IMR-90 (cell line): ENCODE measurements around the gene BNIP2. TPM values are rescaled to one million over a fixed set of nuclear protein-coding genes. Genes with fewer than 3 reads are reported as not detected.

Experiments used
- ATAC-seq: fragments of 200-7000 bp; cut with Tn5 transposase; 2 replicates; pipeline ENCODE4 v1.9.1; 2020; ENCODE audit warnings: low read depth, mild to moderate bottlenecking, moderate library complexity
- BruUV-seq: library from RNA; stranded (reverse); fragments of 400-500 nt; replicated peaks from 2 replicates; lab custom pipeline; 2021; lab: Mats Ljungman, UMichigan
- CTCF ChIA-PET: fragments of 300-600 bp; formaldehyde crosslinking; extraction: SDS; loops from one replicate; lab custom pipeline; 2021; ENCODE audit warnings: antibody characterized with exemption; lab: Yijun Ruan, JAX
- POLR2A ChIA-PET: fragments of 300-600 bp; sonication (Branson Sonifier 250); formaldehyde crosslinking; loops from one replicate; lab custom pipeline; 2022; ENCODE audit warnings: antibody characterized with exemption; ENCODE audit not compliant: unreplicated experiment; lab: Charles Lee
- DNase-seq: peaks from one replicate; pipeline ENCODE4 v3.0.0; 2013
- H2AFZ ChIP-seq: replicated peaks from 2 replicates; pipeline ENCODE3; 2013; ENCODE audit warnings: low read length, mild to moderate bottlenecking; ENCODE audit not compliant: poor library complexity
- H2AK5ac ChIP-seq: 2 replicates; pipeline ENCODE4 v1.6.1; 2013; ENCODE audit warnings: low read depth, low read length, inconsistent platforms
- H2AK9ac ChIP-seq: replicated peaks from 2 replicates; pipeline ENCODE3; 2013; ENCODE audit warnings: mild to moderate bottlenecking, low read depth, low read length, moderate library complexity; ENCODE audit not compliant: poor library complexity
- H2BK120ac ChIP-seq: 2 replicates; pipeline ENCODE4 v1.6.1; 2013; ENCODE audit warnings: low read depth, low read length, inconsistent platforms
- H2BK15ac ChIP-seq: 3 replicates; pipeline ENCODE4 v1.6.1; 2013; ENCODE audit warnings: low read depth, low read length, inconsistent platforms
- H2BK20ac ChIP-seq: 2 replicates; pipeline ENCODE4 v1.6.1; 2013; ENCODE audit warnings: low read depth, mild to moderate bottlenecking, inconsistent platforms, low read length, moderate library complexity
- H2BK5ac ChIP-seq: 2 replicates; pipeline ENCODE4 v1.6.1; 2013; ENCODE audit warnings: mild to moderate bottlenecking, low read depth, low read length, inconsistent platforms; ENCODE audit not compliant: poor library complexity, severe bottlenecking
- H3K14ac ChIP-seq: replicated peaks from 2 replicates; pipeline ENCODE4 v1.6.1; 2013; ENCODE audit warnings: low read depth, low read length, inconsistent platforms
- H3K18ac ChIP-seq: 2 replicates; pipeline ENCODE4 v1.6.1; 2013; ENCODE audit warnings: low read depth, low read length, control low read depth
- H3K23ac ChIP-seq: 2 replicates; pipeline ENCODE4 v1.6.1; 2013; ENCODE audit warnings: low read depth, low read length, inconsistent platforms
- H3K27ac ChIP-seq: 2 replicates; pipeline ENCODE4 v1.5.1; 2013; ENCODE audit warnings: mild to moderate bottlenecking, control low read depth, low read length; ENCODE audit not compliant: insufficient read depth
- H3K27me3 ChIP-seq: 2 replicates; pipeline ENCODE4 v1.6.1; 2013; ENCODE audit warnings: low read length; ENCODE audit not compliant: control insufficient read depth, insufficient read depth
- H3K36me3 ChIP-seq: 2 replicates; pipeline ENCODE4 v1.6.1; 2013; ENCODE audit warnings: low read length, mixed read lengths; ENCODE audit not compliant: control insufficient read depth, insufficient read depth
- H3K4ac ChIP-seq: 2 replicates; pipeline ENCODE4 v1.6.1; 2013; ENCODE audit warnings: low read depth, low read length, inconsistent platforms
- H3K4me1 ChIP-seq: 2 replicates; pipeline ENCODE4 v1.6.1; 2013; ENCODE audit warnings: low read length, mixed read lengths; ENCODE audit not compliant: control insufficient read depth, insufficient read depth
- H3K4me2 ChIP-seq: 2 replicates; pipeline ENCODE4 v1.6.1; 2013; ENCODE audit warnings: low read depth, mild to moderate bottlenecking, control low read depth, low read length, moderate library complexity
- H3K4me3 ChIP-seq: 2 replicates; pipeline ENCODE4 v1.5.1; 2013; ENCODE audit warnings: low read depth, mild to moderate bottlenecking, control low read depth, low read length, moderate library complexity; ENCODE audit not compliant: insufficient read depth
- H3K56ac ChIP-seq: 2 replicates; pipeline ENCODE4 v1.6.1; 2013; ENCODE audit warnings: low read length, inconsistent platforms; ENCODE audit not compliant: insufficient read depth; ENCODE audit errors: extremely low read depth
- H3K79me1 ChIP-seq, 2 experiments: 2 replicates each; pipeline ENCODE4 v1.6.1; 2013; ENCODE audit warnings: low read length in 2 of 2, inconsistent platforms in 1 of 2, low read depth in 1 of 2
- H3K9ac ChIP-seq: 2 replicates; pipeline ENCODE4 v1.6.1; 2013; ENCODE audit warnings: low read depth, low read length, control low read depth
- H3K9me1 ChIP-seq: 2 replicates; pipeline ENCODE4 v1.6.1; 2013; ENCODE audit warnings: low read length, inconsistent platforms; ENCODE audit not compliant: insufficient read depth
- H3K9me3 ChIP-seq: 2 replicates; pipeline ENCODE4 v1.6.1; 2013; ENCODE audit warnings: low read length; ENCODE audit not compliant: control insufficient read depth, insufficient read depth
- H4K20me1 ChIP-seq: 2 replicates; pipeline ENCODE4 v1.6.1; 2013; ENCODE audit warnings: low read length, inconsistent platforms; ENCODE audit not compliant: insufficient read depth
- H4K5ac ChIP-seq: 2 replicates; pipeline ENCODE4 v1.6.1; 2013; ENCODE audit warnings: mild to moderate bottlenecking, low read depth, low read length, control low read depth
- H4K8ac ChIP-seq, 2 experiments: 2 replicates each; pipeline ENCODE4 v1.6.1; 2013; ENCODE audit warnings: low read depth in 2 of 2, low read length in 2 of 2, control low read depth in 1 of 2, inconsistent platforms in 1 of 2
- H4K91ac ChIP-seq: 2 replicates; pipeline ENCODE4 v1.6.1; 2013; ENCODE audit warnings: low read depth, low read length, inconsistent platforms; ENCODE audit not compliant: insufficient read depth
- ELK1 ChIP-seq: fragments of 150-350 bp; IDR thresholded peaks from 2 replicates; pipeline ENCODE4 v1.6.1; 2016; ENCODE audit warnings: low read depth, mild to moderate bottlenecking, low read length, moderate library complexity, borderline replicate concordance
- WGBS, 2 experiments: methylation state at CpG; one replicate each; pipeline versions ENCODE4 v1.1.5 to v1.1.7; 2013; ENCODE audit warnings: missing lambda C conversion rate in 2 of 2; ENCODE audit not compliant: insufficient read length in 1 of 2; ENCODE audit errors: extremely low coverage in 2 of 2; 5-methylcytosine and 5-hydroxymethylcytosine counted together
- dilution Hi-C: fragments of 300-500 bp; cut with HindIII; formaldehyde crosslinking; loops from one replicate; pipeline ENCODE4 v1.14.3; 2018; ENCODE audit warnings: low sequenced_read_pairs; ENCODE audit not compliant: unreplicated experiment
- in situ Hi-C: fragments of 300-500 bp; cut with MboI; formaldehyde crosslinking; loops from 3 replicates; pipeline ENCODE4 v1.14.3; 2019; ENCODE audit warnings: low sequenced_read_pairs, inconsistent platforms, mixed read lengths
- intact Hi-C: fragments of 100-400 bp; cut with micrococcal nuclease; formaldehyde crosslinking; loops from 2 replicates; pipeline ENCODE4 v1.10.0; 2022
- polyA plus RNA-seq, 3 experiments: library from polyadenylated mRNA; depleted of rRNA; stranded (reverse); fragments of >200 nt; gene quantifications; 2 replicates each; pipeline ENCODE4 v1.2.3, GENCODE V29; 2012; ENCODE audit warnings: low replicate concordance in 1 of 3
- total RNA-seq: library from RNA; depleted of rRNA; stranded (reverse); fragments of >200 nt; gene quantifications from 2 replicates; pipeline ENCODE4 v1.2.3, GENCODE V29; 2012

The BNIP2 gene
- total and polyA plus RNA-seq, 2 of the 4 experiments (the other 2 are of a cell fraction): 36.9 to 47.3 TPM

DNA sequence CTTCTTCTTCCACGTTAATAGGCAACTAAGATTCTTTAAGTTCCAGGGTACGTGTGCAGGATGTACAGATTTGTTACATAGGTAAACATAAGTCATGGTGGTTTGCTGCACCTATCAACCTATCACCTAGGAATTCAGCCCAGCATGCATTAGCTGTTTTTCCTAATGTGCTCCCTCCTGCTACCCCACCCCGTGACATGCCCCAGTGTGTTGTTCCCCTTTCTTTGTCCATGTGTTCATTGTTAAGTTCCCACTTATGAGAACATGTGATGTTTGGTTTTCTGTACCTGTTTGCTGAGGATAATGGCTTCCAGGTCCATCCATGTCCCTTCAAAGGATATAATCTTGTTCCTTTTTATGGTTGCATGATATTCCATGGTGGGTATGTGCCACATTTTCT, 52.9 kb downstream of the BNIP2 start:
- Histone ChIP-seq H3K56ac (no peak overlapping the region), H3K4me2 (no peak overlapping the region), H2AFZ (no peak overlapping the region), H3K36me3 (peaks cover 7% of the 10 kb centered on the region), H2BK120ac (no peak overlapping the region), H2BK5ac (no peak overlapping the region), H3K14ac (no peak overlapping the region), H2AK9ac (no peak overlapping the region), H3K23ac (no peak overlapping the region), H3K4ac (no peak overlapping the region), H3K9me3 (no peaks in the 10 kb centered on the region), H3K79me1 (no peaks in the 10 kb centered on the region), H4K8ac (no peak overlapping the region), H3K18ac (no peak overlapping the region), H3K4me3 (no peak overlapping the region), H2AK5ac (no peak overlapping the region), H3K27ac (no peak overlapping the region), H3K9me1 (no peaks in the 10 kb centered on the region), H2BK15ac (no peak overlapping the region), H4K20me1 (no peaks in the 10 kb centered on the region), H3K27me3 (no peaks in the 10 kb centered on the region), H4K91ac (no peak overlapping the region), H2BK20ac (no peak overlapping the region), H4K5ac (no peak overlapping the region), H3K9ac (no peak overlapping the region), H3K4me1 (no peaks in the 10 kb centered on the region)
- intact Hi-C loops: no loop called here
- ChIA-PET POLR2A (no interaction called here), CTCF (no interaction called here)
- no peak for DNase-seq
- ATAC-seq: no peak
- dilution Hi-C loops: no loop called here
- BruUV-seq: no TSS peak
- in situ Hi-C loops: no loop called here
- WGBS, 2 experiments: no CpG with 5 or more reads among the region's 3 CpGs
- TF ChIP-seq ELK1: no peak
